ELR (cell line): ENCODE data around the gene DNAJC1.

ENCODE experiments used
- DNase-seq: peaks from one replicate; pipeline ENCODE4 v3.0.0-alpha.2; 2015; ENCODE audit warnings: low read depth

Gene DNAJC1

DNA sequence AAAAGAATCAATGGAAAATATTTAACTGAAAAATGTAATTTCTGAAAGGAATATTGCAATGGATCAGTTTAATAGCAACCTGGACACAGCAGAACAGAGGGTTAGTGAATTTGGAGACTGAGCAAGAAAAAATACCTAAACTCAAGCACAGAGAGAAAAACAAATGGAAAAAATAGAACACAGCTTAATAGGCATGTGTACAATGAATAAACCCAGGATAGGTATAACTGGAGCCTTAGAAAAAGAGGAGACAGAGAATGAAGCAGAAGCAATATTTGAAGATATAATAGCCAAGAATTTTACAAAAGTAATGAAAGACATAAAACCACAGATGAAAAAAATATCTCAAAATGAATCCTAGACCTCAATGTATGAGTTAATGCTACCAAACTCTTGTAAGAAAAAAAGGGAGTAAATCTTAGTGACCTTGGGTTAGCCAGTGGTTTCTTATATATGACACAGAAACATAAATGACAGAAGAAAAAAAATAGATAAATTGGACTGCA is 2.9 kb upstream of the DNAJC1 start:
- DNase-seq: no peak

- no peak for DNase-seq
Measured at GRCh38 chr10:22005763-22006162, 2.2 kb upstream of the DNAJC1 start.

GRCh38 chr10:22003964-22004281 is 393 bp upstream of the DNAJC1 start:
- no peak for DNase-seq

GRCh38 chr10:22002591-22003176 is 846 bp downstream of the DNAJC1 start:
- peak; percentile 57 for DNase-seq

- DNase-seq: no peak
Measured at GRCh38 chr10:21995557-21995956, 8.0 kb downstream of the DNAJC1 start.

- peak; percentile 52 for DNase-seq
Measured at GRCh38 chr10:21993360-21994001, 10.0 kb downstream of the DNAJC1 start.

GRCh38 chr10:21991785-21992184 is 11.7 kb downstream of the DNAJC1 start:
- DNase-seq: no peak

- no peak for DNase-seq
Measured at GRCh38 chr10:21990449-21990848, 13.1 kb downstream of the DNAJC1 start.

DNA sequence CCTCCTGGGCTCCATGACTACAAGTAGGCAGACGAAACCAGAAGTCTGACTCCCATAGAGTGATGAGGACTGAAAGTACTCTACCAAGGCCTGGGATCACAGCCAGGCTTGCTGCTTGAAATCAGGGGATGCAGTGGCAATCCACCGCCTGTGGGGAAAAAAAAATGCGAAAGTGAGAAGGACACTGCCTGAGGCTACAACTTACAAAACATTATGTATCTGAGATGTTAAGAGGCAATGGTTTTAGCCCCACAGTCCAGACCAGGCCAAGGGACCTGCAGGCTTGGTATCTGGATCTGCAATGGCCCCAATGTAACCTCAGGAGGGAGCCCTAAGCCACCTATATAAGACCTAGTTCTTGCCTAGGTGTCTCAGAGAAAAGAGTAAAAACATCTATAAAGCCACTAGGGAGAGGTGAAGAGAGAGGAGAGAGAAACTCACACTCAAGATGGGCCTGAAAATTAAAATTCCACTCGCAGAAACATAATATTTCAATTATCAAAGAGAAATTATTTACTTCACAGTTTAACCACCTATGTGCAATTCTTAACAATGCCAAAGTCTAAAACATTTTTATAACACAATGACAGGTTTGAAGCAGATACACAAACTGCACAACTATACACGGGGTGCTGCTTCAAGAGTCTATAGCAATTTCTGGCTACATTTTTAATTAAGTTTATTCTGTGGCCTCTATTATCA is 13.9 kb downstream of the DNAJC1 start:
- peak; percentile 59 for DNase-seq

- no peak for DNase-seq
Measured at GRCh38 chr10:21985541-21985940, 18.0 kb downstream of the DNAJC1 start.

DNA sequence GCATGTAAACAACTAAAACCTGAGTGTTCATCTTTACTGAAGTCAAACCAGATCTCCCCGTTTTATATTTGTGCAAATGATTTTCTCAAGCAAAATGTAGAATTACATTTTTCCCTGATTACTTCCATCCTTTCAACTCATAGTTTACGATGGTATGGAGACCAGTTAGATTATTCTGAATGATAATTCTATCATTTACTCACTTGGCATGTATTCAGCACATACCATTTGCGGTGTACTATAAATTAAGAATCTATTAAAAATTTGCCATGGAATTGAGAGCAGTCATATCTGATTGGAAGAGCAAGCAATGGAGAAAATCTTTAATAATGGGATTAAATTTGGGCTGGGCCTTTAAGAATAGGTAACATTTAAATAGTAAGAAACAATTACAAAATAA is 22.4 kb downstream of the DNAJC1 start:
- no peak for DNase-seq

DNA sequence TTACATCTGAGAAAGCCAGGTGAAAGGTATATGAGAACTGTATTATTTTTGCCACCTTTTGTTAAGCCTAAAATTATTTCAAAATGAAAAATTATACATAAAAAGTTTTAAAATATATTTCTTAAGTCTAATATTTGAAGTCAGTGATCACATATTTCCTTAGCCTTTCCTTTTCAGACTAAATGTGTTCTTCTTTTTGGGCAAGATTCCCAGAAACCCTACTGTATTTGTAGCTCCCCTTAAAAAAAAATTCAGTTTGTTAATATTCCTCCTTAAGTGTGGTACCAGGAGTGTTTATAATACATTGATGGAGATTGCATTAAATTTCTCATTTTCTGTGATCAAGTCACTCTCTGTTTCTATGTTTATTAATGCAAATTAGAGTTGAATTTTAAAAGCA is 22.8 kb downstream of the DNAJC1 start:
- DNase-seq: no peak

DNA sequence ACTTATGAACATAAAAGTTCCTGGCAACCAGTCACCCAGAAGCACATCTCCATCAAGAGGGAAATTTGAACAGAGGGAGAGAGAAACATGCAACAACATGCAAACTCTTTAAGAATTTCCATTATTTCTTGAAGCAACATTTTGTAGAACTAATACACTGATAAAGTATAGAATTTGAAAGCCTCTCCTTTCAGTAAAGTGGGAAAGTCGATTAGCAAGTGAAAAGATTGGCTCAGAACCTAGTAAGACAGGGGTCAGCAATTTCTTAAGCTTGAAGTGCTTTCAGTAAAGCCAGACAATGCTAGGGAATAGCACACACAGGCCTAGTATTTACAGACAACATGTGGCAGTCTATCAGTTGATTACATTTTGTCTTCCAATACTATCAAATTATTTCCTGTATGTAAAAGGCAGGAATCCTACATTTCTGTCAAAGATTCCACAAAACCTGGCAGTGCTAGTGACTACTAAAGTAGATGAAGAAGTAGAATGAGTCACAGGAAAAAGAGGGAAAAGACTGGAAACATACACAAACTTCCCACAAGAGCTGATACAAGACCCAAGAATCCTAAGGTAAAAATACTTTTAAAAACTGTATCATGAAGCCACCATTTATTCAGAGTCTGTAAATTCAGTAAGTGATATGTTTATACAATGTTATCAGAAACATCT is 25.2 kb downstream of the DNAJC1 start:
- peak; percentile 70 for DNase-seq

DNA sequence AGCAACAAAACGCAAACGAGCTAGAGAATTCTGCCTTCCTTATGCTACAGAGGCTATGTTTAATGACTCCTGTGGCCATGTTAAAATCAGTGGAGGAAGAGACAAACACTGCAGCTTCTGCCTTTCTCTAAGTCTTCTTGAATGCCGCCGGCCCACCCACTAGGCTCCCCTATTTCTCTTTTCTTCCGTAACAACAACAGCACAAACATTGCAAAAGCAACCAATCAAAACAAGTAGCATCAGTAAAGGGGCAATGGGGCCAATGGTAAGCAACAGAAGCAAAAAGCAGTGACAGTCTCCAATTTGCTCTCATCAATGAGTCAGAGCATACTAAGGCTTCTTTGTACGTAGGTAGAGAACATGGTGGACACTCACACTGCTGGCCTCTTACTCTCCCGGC is 26.8 kb downstream of the DNAJC1 start:
- peak; percentile 18 for DNase-seq

DNA sequence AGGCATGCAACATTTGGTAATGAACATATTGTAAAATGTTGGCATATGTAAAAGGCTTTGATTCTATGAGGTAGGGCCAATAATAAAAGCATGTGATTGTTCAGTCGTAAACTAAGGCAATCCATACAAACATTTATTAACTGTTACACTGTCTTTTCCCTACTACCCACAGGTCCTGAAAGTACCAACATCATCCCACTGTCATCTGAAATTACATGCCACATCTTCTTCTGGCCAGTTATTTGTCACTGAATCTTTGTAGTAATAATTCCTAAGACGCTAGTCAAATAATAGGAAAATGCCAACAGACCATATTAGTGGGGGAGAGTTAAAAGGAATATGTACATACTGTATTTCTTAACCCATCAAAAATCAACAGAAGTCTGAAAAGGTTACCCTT is 27.2 kb downstream of the DNAJC1 start:
- DNase-seq: no peak

- no peak for DNase-seq
Measured at GRCh38 chr10:21975378-21975990, 28.0 kb downstream of the DNAJC1 start.

DNA sequence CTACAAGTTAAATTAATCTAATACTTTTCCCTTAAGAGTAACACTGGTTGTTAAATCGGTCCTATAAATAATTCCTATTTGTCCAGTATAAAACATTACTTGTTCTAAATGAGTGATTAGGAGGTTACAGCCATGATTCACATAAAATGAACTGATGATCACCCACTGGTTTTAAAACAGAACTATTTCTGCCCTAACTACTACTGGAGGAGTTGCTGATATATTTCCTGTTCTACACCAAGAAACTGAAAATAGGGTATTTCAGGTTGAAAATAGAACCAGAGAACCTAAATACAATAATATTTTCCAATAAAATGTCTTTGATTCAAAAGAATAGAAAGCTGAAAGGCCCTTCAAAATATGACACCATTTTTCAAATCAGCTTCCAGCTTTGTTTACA is 30.9 kb downstream of the DNAJC1 start:
- no peak for DNase-seq

DNA sequence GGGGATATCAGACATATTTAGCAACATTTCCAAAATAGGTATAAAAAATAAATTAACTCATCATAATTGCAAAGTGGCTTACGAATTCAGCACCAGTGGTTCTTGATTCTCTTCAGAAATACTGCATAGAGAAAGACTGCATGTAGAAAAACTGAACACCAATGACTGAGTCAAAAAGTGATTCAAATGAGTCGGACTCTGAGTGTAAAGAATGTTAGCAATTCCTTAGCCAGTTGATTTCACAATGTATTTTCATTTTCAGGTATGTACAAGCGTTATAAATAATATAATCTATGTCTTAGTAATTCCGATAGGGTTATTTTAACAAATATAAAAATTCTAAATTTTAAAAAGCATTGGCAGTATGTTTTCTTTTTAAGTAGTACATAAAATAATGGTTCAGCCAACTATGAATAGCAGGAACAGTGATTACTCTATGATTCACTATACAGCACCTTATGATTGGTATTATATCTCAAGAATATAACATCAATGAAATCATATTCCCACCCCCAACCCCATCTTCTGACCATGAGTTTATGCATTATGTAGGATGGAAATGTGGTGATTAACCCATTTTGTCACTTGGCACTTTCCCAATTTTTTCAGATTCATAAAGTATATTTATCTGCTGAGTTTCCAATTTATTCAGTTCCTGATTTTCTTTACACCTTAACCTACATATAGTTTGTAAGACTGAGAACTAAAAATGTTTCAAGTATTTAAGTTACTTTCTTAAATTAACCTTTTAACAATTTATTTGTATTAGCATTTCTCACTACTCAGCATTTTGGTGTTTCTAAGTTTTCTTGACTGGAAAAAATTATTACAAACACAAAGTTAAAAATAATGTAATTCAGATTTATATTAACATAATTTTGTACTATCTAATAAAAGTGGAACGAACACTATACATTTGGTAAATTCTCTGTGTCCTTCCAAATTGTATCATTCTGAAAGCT is 33.9 kb downstream of the DNAJC1 start:
- peak; percentile 56 for DNase-seq

- no peak for DNase-seq
Measured at GRCh38 chr10:21964983-21965665, 38.4 kb downstream of the DNAJC1 start.

DNA sequence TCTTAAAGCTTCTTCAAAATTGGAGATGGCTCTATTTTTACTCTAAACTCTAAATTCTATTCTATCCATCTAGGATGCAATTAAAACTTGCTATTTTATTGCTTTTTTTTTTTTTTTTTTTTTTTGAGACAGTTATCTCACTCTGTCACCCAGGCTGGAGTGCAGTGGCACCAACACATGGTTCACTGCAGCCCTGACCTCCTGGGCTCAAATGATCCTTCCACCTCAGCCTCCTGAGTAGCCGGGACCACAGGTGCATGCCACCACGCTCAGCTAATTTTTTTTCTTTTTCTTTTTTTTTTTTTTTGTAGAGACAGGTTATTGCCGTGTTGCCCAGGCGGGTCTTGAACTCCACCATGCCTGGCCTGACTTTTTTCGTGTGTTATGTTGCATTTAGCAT is 41.2 kb downstream of the DNAJC1 start:
- no peak for DNase-seq

DNA sequence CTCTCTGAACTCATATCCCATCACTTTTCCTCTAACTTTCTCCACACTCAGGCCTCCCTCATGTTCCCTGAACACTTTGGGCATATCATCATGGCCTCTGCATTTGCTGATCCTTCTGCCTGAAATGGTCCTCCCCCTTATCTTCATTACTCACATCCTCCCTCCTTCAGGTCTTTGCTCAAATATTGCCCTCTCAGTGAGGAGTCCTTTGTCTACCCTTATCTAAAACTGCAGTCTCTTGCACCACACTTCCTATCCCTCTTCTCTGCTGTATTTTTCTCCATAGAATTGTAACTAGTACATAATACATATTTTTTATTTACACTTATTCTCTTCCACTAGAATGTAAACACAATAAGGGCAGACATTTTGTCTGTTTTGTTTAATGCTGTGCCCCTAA is 41.7 kb downstream of the DNAJC1 start:
- DNase-seq: no peak
